NCI-H1436 (cell line): Measurements from ENCODE around the gene DCBLD2.

Experiments used
- DNase-seq: peaks from one replicate; lab custom pipeline; 2025; lab: John Stamatoyannopoulos, UW

The DCBLD2 gene

DNA sequence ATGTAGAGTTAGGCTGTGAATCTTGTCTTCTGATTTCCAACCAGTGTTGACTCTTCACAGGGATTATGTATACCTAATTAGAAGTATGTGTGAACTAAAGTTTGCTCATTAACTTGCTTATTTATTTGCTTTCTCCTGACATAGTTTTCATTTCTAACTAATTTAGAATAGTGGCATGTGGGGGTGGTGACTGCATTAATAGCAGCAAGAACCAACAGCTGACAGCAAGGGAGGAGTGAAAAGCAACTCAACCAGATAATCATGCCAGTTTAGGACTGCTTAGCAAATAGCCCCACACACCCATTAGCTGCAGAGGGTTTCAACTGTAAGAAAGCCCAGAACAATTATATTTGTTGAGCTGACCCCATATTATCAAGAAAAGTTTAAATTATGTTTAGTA is 134.6 kb downstream of the DCBLD2 start:
- no peak for DNase-seq

DNA sequence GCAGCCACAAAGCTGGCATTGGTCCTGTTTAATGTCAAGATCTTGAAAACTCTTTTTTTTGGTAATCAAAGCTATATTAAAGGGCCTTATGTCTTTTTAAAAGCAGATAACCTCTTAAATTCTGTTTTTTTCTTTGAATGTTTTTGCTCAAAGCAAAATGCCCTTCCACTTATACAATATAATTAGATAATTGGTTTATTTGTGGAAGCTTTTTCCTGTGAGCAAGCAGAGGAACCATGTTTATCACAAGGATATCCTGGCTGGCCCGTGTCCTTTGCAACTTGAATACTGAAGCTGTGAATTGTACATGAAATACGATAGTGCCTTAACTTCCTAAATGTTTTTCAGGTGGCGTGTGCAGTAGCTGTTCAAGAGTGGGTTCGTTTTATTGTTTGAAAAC is 135.8 kb downstream of the DCBLD2 start:
- no peak for DNase-seq

DNA sequence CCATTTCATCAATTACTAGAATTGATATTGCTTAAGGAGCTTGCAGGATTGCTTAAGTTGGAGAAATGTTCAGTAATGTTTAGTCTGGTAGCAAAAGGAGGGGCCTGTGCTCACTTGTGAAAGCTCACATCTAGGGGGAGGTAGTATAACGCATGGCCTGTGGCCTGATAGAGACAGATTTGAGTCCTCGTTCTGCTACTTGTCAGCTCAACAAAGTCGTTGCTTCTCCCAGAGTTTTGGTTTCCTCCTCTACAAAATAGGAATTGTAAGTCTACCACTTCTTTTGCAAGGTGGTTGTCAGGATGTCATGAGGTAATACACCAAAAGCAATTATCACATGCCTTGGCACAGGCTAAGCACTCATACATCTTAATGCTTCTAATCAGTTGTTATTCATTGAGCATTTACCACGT is 137.0 kb downstream of the DCBLD2 start:
- DNase-seq = no peak

DNA sequence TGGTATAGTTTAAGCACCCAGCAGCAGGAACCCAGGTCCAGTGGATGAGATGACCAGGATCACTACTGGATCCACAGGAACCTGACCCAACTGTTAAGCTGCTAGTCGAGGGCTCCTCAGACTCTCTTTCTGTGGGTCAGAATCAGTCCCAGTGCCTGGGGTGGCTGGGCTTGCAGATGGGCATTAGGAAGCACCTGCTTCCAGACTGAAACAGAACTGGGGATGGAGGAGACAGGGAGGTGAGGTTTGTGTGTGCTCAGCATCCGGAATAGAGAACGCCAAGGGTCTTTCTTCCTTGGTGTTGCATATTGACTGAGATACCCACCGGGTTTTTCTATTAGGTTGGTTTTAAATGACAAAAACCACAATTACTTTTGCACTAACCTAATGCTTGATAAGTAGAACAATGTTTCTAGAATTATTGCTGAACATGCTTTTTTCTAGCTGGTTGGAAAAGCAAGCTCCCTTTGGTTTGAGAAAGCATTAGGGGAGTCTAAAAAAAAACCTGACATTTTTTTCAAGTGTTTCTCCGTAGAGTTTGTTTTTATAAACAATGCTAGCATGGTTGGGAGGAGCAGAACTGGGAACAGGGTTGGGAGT is 137.6 kb downstream of the DCBLD2 start:
- no peak for DNase-seq

DNA sequence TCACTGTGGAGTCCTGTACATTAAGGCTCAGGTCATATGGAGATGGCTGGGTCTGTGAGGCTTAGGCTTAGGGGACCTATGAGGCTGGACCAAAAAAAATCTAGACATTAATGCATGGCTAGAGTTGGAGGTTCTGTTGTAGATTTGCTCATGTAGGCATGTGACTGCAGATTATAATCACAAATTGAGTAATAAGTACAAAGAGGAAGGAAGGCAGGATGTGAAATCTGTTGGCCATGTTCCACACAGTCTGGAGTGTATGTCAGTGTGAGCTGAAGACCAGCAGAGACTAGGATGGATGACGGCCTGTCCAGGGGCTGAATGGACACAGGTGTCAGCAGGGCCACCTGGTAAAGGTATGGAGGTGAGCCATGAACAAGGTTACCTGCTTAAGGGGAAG is 138.4 kb downstream of the DCBLD2 start, which contains the start of gene ST3GAL6:
Gene ST3GAL6 (plus strand): TSS at position 265 of the 400 bp plus-strand sequence. CDS start 5,101 bp downstream, outside the sequence.
- no peak for DNase-seq

DNA sequence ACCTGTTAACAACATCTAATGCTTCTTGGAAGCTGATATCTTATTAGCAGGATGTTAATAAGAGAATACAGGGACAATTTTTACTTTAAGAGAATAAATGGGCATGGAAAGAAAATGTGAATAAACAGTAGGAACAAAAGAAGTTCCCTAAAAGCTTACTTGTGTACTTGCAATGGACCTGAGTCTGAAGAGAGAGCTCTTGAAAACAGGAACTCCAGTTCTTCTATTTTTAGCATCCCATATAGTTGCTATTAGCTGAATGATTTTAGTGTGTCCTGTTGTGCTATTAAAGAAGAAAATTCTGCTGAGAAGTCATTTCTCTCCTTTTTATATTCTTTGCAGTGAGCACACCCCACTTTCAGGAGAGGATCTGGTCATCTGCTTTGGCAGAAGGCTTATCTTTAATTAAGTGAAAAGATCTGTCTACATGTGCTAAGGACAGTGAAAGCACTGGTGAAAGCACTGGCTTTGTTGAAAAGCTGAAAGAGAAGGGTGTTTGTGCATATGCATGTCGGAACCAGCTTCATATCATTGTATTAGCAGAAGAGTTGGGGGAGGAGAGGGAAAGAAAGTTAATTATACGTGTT is 139.8 kb downstream of the DCBLD2 start:
- DNase-seq = no peak

DNA sequence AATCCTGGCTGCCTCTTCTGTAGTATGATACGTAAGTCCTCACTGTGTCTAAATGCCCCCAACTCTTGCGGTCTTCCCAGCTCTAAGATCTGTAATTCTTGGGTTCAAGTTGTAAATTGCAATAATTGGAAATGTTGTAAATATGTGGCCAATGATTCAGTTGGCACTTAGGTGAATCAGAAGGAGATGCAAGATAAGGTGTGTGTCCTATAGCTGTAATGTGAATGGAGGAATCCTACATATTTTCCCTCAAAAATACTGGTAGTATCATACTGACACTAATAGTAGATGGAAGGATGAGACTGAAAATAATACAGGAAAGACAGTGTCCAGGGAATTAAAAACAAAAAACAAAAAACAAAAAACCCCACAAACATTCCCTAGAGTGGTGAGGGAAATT is 141.9 kb downstream of the DCBLD2 start:
- no peak for DNase-seq

DNA sequence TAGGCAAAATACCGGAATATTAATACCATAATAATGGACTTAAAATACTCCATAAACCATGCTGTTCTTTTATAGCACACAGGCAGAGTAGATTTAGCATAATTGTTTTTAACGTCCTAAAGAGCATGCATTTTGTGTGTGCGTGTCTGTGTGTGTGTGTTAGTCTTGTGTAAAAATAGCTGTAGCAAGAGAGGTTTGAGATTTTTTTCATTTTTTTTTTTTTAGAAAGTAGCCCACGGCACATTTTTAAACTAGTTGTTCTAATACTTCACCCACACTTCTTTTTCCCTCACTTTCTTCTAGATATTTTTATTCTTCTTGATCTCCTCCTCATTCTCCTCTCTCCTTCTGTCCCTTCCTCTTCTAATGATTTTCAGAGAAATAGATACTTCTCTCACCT is 145.9 kb downstream of the DCBLD2 start:
- DNase-seq = no peak

DNA sequence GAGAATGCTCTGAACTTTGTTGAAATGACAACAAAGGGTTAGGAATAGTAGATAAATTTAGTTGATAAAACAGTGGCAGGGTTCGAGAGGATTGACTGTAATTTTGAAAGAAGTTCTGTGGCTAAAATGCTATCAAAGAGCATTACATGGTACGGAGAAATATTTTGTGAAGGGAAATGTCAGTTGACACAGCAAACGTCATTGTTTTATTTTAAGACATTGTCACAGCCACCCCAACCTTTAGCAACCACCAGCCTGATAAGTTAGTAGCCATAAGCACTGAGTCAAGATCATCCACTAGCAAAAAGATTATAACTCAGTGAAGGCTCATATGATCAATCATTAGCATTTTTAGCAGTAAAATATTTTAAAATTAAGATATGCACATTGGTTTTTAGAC is 147.0 kb downstream of the DCBLD2 start:
- DNase-seq = no peak

DNA sequence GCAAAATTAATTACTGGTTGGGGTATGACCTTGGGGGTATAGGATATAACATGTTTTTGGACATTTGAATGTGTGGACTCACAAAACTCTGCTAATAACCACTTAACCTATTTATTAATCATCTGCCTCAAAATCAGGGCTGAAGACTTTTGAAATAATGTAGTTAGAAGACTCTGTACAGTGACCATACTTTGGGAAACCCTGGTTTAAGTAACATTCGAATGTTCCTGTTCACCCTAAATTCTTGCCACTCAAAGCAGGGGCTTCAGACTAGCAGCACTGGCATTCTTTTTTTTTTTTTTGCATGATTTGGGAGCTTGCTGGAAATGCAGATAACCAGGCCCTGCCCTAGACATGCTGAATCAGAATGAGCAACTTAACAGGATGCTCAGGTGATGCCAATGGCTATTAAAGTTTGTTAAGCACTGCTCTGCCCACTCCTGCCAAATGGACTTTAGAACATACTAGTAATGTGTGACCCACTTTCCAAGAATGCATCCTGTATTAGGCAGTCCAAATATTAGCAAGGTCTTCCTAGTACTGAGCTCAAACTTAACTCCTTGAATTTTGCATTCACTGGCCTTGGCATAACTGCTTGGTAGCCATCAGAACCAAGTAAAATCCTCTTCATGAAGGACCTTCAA is 151.1 kb downstream of the DCBLD2 start:
- DNase-seq = no peak

DNA sequence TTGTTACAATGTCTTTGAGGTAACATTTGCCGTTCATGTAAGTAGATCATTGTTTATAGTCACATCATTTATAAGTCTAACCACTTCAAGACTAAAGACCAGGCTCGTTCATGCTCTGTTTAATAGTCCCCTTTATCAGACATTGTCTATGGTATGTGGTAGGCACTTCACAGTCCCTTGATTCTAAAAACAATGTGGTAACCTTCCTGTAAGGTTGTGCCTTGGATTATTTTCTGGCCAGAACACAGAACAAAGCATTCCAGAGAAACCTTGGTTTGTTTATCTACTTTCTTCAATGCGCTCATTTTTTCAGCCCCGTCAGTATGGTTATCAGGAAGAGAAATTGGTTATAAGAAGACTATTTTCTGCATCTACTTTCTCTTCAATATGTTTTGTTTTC is 154.6 kb downstream of the DCBLD2 start:
- DNase-seq = no peak

DNA sequence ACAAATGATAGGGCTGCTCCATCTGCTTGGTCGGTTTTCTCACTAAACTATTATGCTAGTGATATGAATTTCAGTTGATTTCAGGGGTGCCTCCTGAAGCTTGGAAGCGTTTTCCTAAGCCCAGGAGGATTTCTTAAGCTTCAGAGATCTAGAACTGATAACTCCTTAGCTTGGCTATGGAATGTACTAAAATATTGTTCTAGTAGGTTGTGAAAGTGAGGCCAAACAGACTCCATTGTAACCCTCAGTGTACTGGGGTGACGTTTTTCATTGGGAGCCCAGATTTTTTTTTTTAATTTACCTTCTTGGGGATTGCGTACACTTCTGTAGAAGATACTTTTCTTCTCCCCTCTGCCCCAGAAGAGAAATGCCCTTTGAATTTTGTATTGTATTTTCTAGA is 155.4 kb downstream of the DCBLD2 start:
- DNase-seq = no peak
